ENCODE measurements around the gene TRRAP.
"Not testable (repeated sequence)": the region's sequence is repeated elsewhere in the genome, so short reads cannot be mapped to it uniquely, and the experiment has no call there.

TRRAP gene

GRCh38 chr7:99033765-99034164 is 155.4 kb downstream of the TRRAP start:
- no peak for DNase-seq

GRCh38 chr7:99034932-99035722 is 156.8 kb downstream of the TRRAP start:
- no peak for DNase-seq

- DNase-seq, result no peak
Observed at GRCh38 chr7:99035723-99036545, 157.6 kb downstream of the TRRAP start.

- DNase-seq, result no peak
Observed at GRCh38 chr7:99036546-99037111, 158.3 kb downstream of the TRRAP start.

- DNase-seq, result no peak
Observed at GRCh38 chr7:99037327-99037940, 159.1 kb downstream of the TRRAP start.

GRCh38 chr7:99038086-99038855 is 159.9 kb downstream of the TRRAP start:
- DNase-seq, result no peak

GRCh38 chr7:99039384-99039891 is 161.1 kb downstream of the TRRAP start:
- DNase-seq, result no peak

GRCh38 chr7:99040104-99040958 is 162.0 kb downstream of the TRRAP start:
- DNase-seq, result peak; percentile 20

- no peak for DNase-seq
Observed at GRCh38 chr7:99041526-99041925, 163.2 kb downstream of the TRRAP start.

- DNase-seq, result no peak
Observed at GRCh38 chr7:99042957-99043356, 164.6 kb downstream of the TRRAP start.

- not testable (repeated sequence) for DNase-seq
Observed at GRCh38 chr7:99044858-99045257, 166.5 kb downstream of the TRRAP start.

- not testable (repeated sequence) for DNase-seq
Observed at GRCh38 chr7:99046262-99046661, 167.9 kb downstream of the TRRAP start.

- DNase-seq, result no peak
Observed at GRCh38 chr7:99046722-99047121, 168.4 kb downstream of the TRRAP start.

- no peak for DNase-seq
Observed at GRCh38 chr7:99047526-99048077, 169.3 kb downstream of the TRRAP start.

- DNase-seq, result no peak
Observed at GRCh38 chr7:99050971-99051370, 172.6 kb downstream of the TRRAP start.

- DNase-seq, result no peak
Observed at GRCh38 chr7:99054781-99055180, 176.4 kb downstream of the TRRAP start.

GRCh38 chr7:99061001-99061776 is 182.9 kb downstream of the TRRAP start:
- no peak for DNase-seq

Data from activated effector memory CD4-positive, alpha-beta T cell treated with Interleukin-2 at 50 U/mL for 16 hours (primary cell).